Cardiac fibroblast (primary cell): ENCODE measurements around the gene FGFR4.
"Not testable (repeated sequence)": the region's sequence is repeated elsewhere in the genome, so short reads cannot be mapped to it uniquely, and the experiment has no call there.

Experiments used
- DNase-seq, 2 donors: peaks; one replicate each; pipeline versions ENCODE4 v3.0.0 to v3.0.0-alpha.2; 2010; ENCODE audit warnings: low read depth in 2 of 2
- H3K4me3 ChIP-seq, 2 donors: replicated peaks in 1 of 2; 1 replicate in 1 of 2; 2 replicates in 1 of 2; pipeline ENCODE4 v1.5.1; 2011; ENCODE audit warnings: low read depth in 2 of 2, low read length in 2 of 2, mild to moderate bottlenecking in 2 of 2, moderate library complexity in 1 of 2
- TF ChIP-seq, protein P1 (sequence below): IDR thresholded peaks from one replicate; pipeline ENCODE4 v1.5.1; 2011; ENCODE audit warnings: low read depth, mild to moderate bottlenecking, low read length, inconsistent platforms

The FGFR4 gene

DNA sequence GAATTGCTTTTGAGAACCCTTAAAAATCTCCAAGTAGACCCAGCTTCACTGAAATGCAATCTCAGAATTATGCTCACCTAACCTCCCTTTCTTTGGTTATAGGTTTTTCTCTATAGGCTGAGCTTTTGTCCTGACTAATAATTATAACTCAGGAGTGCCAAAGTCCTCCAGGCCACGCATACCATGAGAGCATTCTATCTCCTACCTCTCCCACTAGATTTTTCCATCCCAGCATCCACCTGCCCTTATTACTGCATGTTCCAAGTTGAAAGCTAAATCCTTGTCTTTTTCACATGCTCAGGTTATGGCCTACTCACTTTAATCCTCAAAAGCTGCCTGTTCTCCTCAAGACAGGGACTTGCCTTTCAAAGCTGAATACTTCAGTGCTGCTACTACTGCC, 42.1 kb upstream of the FGFR4 start:
- TF ChIP-seq, protein P1, sequence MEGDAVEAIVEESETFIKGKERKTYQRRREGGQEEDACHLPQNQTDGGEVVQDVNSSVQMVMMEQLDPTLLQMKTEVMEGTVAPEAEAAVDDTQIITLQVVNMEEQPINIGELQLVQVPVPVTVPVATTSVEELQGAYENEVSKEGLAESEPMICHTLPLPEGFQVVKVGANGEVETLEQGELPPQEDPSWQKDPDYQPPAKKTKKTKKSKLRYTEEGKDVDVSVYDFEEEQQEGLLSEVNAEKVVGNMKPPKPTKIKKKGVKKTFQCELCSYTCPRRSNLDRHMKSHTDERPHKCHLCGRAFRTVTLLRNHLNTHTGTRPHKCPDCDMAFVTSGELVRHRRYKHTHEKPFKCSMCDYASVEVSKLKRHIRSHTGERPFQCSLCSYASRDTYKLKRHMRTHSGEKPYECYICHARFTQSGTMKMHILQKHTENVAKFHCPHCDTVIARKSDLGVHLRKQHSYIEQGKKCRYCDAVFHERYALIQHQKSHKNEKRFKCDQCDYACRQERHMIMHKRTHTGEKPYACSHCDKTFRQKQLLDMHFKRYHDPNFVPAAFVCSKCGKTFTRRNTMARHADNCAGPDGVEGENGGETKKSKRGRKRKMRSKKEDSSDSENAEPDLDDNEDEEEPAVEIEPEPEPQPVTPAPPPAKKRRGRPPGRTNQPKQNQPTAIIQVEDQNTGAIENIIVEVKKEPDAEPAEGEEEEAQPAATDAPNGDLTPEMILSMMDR, result no peak
- DNase-seq, result no peak
- no peak overlapping the region for H3K4me3 ChIP-seq

DNA sequence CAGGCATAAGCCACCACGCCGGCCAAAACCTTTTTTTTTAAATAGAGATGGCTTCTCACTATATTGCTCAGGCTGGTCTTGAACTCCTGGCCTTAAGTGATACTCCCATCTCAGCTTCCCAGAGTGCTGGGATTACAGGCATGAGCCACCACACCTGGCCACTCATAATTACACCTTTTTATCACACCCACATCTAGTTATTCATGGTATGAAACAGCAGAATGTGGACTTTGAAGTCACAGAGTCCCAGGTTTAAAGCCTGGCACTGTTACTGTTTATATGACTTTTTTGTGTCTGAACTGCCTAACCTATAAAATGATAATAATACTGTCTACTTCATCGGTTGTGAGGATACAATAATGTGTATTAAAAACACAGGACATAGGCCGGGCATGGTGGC, 41.1 kb upstream of the FGFR4 start:
- TF ChIP-seq, protein P1, result no peak
- no peak overlapping the region for H3K4me3 ChIP-seq
- no peak for DNase-seq

DNA sequence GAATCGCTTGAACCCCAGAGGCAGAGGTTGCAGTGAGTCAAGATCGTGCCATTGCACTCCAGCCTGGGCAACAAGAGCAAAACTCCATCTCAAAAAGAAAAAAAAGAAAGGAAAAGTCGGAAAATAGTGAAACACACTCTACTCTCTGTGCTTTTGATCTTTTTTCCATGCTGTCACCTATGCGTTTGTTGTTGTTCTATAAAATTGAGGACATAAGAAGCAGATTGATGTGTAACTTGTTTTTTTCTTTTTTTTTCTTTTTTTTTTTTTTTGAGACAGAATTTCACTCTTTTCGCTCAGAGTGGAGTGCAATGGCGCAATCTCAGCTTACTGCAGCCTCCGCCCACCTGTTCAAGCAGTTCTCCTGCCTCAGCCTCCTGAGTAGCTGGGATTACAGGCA, 38.2 kb upstream of the FGFR4 start:
- not testable (repeated sequence) for H3K4me3 ChIP-seq, DNase-seq

DNA sequence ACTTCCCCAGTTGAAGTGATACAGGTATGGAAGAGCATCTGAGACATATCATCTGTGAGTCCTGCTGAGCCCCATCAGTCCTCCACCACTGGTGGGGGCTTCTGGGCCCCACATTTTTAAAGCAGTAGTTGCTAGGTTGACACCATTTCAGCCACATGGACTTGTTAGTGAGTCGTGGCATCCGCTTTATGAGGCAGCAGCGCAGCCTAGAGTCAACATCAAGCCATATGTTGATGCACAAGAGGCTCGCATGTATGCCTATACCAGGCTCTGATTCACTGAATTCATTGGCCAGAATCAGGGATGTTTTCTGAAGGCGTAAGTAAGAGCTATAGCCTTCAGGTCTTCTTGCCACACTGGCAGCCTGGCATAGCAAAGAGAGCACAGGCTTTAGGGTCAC, 37.4 kb upstream of the FGFR4 start:
- DNase-seq, result no peak
- TF ChIP-seq, protein P1, result no peak
- H3K4me3 ChIP-seq, result no peak overlapping the region

DNA sequence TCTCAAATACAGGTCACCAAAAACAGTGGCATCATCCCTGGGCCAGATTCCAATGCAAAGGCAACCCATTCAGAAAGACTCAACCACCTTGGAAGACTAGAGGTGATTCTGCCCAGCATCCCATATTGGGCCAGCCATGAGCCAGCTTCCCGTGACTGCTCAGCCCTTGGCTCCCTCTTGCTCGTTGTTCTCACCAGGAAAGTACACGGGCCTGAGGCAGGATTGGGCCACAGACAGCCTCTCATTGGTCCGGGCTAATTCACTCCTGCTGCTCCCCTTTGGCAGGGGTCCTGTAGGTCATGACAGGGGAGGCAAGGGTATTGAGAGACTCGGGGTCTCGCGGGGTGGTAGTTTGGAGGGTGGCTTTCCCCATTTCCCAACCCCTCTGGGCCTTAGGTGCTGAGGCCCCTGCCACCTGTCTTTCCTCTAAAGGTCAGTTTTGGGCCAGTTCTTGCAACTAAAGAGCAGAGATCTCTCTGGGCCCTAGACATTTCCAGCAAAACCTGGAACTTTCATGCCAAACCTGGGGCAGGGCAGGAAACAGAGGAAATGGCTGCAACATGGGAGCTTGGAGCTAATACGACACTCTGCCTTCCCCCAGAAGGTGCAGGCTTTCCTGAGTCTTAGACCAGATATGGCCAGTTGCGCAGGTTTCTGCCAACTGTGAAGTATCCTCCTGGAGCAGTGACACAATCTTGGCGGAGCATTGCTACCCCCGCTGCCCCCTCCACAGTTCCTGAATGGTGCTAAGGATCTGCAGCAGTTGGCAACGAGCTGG, 22.0 kb upstream of the FGFR4 start:
- TF ChIP-seq, protein P1, result no peak
- H3K4me3 ChIP-seq, result no peak overlapping the region
- no peak for DNase-seq

DNA sequence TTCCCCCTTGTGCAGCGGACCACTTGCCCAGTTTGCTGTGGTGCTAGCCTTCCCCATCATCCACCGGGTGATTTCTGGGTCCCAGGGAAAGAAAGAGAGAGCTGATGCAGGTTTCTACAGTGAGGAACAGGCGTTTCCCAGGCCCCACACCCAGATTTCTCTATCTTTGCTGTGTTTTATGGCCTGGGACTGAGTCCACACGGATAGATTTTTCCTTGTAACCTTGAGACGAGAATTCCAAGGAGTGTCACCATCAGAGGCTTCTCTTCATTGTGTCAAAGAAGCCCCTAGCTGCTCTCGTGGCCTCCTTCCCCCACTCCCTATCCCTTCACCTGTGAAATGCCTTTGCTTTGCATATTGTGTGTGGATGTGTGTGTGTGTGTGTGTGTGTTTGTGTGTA, 21.2 kb upstream of the FGFR4 start:
- H3K4me3 ChIP-seq, result no peak overlapping the region
- no peak for DNase-seq
- TF ChIP-seq, protein P1, result no peak

DNA sequence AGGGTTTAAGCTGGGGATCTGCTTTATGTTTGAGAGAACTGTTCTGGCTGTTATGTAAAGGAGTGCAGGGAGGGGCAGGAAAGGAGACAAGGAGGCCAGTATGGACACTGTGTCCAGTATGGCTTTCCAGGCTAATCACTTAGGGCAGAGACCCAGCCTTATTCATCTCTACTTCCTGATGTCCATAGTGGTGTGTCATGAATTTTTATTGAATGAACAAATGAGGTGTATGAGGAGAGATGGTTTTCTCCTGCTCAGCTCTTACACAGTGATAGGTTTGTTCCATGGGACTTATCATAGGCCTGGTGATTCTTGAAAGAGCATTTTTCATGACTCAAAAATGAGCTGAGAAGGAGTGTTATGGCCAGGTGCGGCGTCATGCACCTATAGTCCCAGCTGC, 20.5 kb upstream of the FGFR4 start:
- no peak overlapping the region for H3K4me3 ChIP-seq
- no peak for DNase-seq
- TF ChIP-seq, protein P1, result no peak
